A673 (cell line): ENCODE measurements around the gene RILPL2. TPM values are rescaled to one million over a fixed set of nuclear protein-coding genes. Genes with fewer than 3 reads are reported as not detected.
"Not testable (repeated sequence)": the region's sequence is repeated elsewhere in the genome, so short reads cannot be mapped to it uniquely, and the experiment has no call there.

ENCODE experiments used
- BruUV-seq: library from RNA; stranded (reverse); fragments of 400-500 nt; replicated peaks from 2 replicates; lab custom pipeline; 2021; lab: Mats Ljungman, UMichigan
- CTCF ChIA-PET: fragments of 300-600 bp; sonication (Branson Sonifier 250); formaldehyde crosslinking; loops from one replicate; lab custom pipeline; 2022; ENCODE audit warnings: antibody characterized with exemption; lab: Charles Lee
- POLR2A ChIA-PET: fragments of 300-600 bp; sonication (Branson Sonifier 250); formaldehyde crosslinking; loops from one replicate; lab custom pipeline; 2022; ENCODE audit warnings: antibody characterized with exemption; ENCODE audit not compliant: low non-redundant PET; lab: Charles Lee
- DNase-seq: peaks from one replicate; pipeline ENCODE4 v3.0.0-alpha.2; 2015; ENCODE audit warnings: low spot score
- H3K27ac ChIP-seq: fragments of 200-600 bp; sonication (generic); 2 replicates; pipeline ENCODE4 v1.5.1; 2016; ENCODE audit warnings: mixed run types, low read depth, mild to moderate bottlenecking, mixed read lengths, antibody characterized with exemption, low read length; ENCODE audit not compliant: poor library complexity, severe bottlenecking
- H3K27me3 ChIP-seq: fragments of 200-600 bp; sonication (generic); replicated peaks from 2 replicates; pipeline ENCODE4 v1.6.1; 2017; ENCODE audit warnings: mixed run types, low read depth, mild to moderate bottlenecking, mixed read lengths, antibody characterized with exemption, low read length; ENCODE audit not compliant: insufficient read depth, poor library complexity
- H3K36me3 ChIP-seq: fragments of 200-600 bp; sonication (generic); 2 replicates; pipeline ENCODE4 v1.6.1; 2016; ENCODE audit warnings: mixed run types, mild to moderate bottlenecking, mixed read lengths, antibody characterized with exemption, low read length; ENCODE audit not compliant: insufficient read depth, poor library complexity, severe bottlenecking
- H3K4me1 ChIP-seq: fragments of 200-600 bp; sonication (generic); 2 replicates; pipeline ENCODE4 v1.6.1; 2017; ENCODE audit warnings: mixed run types, mild to moderate bottlenecking, mixed read lengths, antibody characterized with exemption, low read length; ENCODE audit not compliant: insufficient read depth, poor library complexity, severe bottlenecking
- H3K4me3 ChIP-seq: fragments of 200-600 bp; sonication (generic); 2 replicates; pipeline ENCODE4 v1.5.1; 2016; ENCODE audit warnings: low read depth, mixed run types, mild to moderate bottlenecking, mixed read lengths, low read length; ENCODE audit not compliant: poor library complexity, severe bottlenecking
- H3K9me3 ChIP-seq: fragments of 200-600 bp; sonication (generic); 2 replicates; pipeline ENCODE4 v1.6.1; 2016; ENCODE audit warnings: mixed run types, low read depth, mild to moderate bottlenecking, mixed read lengths, antibody characterized with exemption, low read length; ENCODE audit not compliant: poor library complexity, severe bottlenecking
- EZH2 ChIP-seq: fragments of 200-600 bp; sonication (generic); IDR thresholded peaks from 2 replicates; pipeline ENCODE4 v1.6.1; 2017; ENCODE audit warnings: borderline replicate concordance, low read depth, mild to moderate bottlenecking, mixed read lengths, antibody characterized with exemption, low read length; ENCODE audit not compliant: poor library complexity, severe bottlenecking
- intact Hi-C: fragments of 100-400 bp; cut with micrococcal nuclease; formaldehyde crosslinking; loops from one replicate; pipeline ENCODE4 v1.10.0; 2022; ENCODE audit not compliant: unreplicated experiment
- total RNA-seq: library from RNA; stranded (reverse); gene quantifications from 2 replicates; pipeline ENCODE4 v1.2.3, GENCODE V29; 2021
- TF ChIP-seq, protein P1 (sequence below): fragments of 300-800, 200-600 bp; sonication (generic); conservative IDR thresholded peaks from 2 replicates; pipeline ENCODE4 v1.5.1; 2017; ENCODE audit warnings: low read depth, mild to moderate bottlenecking, antibody characterized with exemption, low read length, moderate library complexity, mixed read lengths

The RILPL2 gene
- total RNA-seq, 1 experiment from 2014 or later: 1.7 TPM

- no peak for DNase-seq
- POLR2A ChIA-PET: no interaction called here
- no TSS peak for BruUV-seq
- Histone ChIP-seq H3K4me3 (no peak overlapping the region), H3K9me3 (no peaks in the 10 kb centered on the region), H3K4me1 (no peaks in the 10 kb centered on the region), H3K36me3 (peaks cover 14% of the 10 kb centered on the region), H3K27ac (no peak overlapping the region), H3K27me3 (no peaks in the 10 kb centered on the region)
- CTCF ChIA-PET: interaction anchor here (0.7 kb wide), 1 partner anchor 232 kb away, joined by 7 read pairs; no protein-coding TSS in a partner anchor
- TF ChIP-seq EZH2: no peak
- TF ChIP-seq, protein P1, sequence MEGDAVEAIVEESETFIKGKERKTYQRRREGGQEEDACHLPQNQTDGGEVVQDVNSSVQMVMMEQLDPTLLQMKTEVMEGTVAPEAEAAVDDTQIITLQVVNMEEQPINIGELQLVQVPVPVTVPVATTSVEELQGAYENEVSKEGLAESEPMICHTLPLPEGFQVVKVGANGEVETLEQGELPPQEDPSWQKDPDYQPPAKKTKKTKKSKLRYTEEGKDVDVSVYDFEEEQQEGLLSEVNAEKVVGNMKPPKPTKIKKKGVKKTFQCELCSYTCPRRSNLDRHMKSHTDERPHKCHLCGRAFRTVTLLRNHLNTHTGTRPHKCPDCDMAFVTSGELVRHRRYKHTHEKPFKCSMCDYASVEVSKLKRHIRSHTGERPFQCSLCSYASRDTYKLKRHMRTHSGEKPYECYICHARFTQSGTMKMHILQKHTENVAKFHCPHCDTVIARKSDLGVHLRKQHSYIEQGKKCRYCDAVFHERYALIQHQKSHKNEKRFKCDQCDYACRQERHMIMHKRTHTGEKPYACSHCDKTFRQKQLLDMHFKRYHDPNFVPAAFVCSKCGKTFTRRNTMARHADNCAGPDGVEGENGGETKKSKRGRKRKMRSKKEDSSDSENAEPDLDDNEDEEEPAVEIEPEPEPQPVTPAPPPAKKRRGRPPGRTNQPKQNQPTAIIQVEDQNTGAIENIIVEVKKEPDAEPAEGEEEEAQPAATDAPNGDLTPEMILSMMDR: no peak
- intact Hi-C loops: no loop called here
Observed at GRCh38 chr12:123469978-123470377, 33.5 kb upstream of the RILPL2 start.

DNA sequence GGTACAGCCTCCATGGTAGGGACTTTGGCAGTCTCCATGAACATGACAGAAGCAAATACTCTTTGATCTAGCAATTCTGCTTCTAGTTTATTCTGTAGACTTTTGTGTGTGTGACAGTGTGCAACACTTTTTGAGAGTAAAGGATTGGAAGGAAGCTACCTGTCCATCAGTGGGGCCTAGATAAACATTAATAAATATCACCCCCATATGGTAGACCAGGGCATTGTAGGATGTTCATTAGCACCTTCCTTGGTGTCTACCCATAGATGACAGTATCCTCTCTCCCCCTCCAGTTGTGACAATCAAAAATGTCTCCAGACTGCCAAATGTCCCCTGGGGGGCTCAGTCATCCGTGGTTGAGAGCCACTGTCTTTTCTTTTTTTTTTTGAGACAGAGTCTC lies 32.3 kb upstream of the RILPL2 start:
- Histone ChIP-seq H3K27ac (no peak overlapping the region), H3K4me1 (no peaks in the 10 kb centered on the region), H3K27me3 (no peaks in the 10 kb centered on the region), H3K36me3 (peaks cover 14% of the 10 kb centered on the region), H3K9me3 (no peaks in the 10 kb centered on the region), H3K4me3 (no peak overlapping the region)
- peak; percentile 16 for DNase-seq
- CTCF ChIA-PET: interaction anchor here (0.7 kb wide), 1 partner anchor 137 kb away, joined by 6 read pairs; no protein-coding TSS in a partner anchor
- intact Hi-C loops: no loop called here
- BruUV-seq: no TSS peak
- POLR2A ChIA-PET: no interaction called here
- TF ChIP-seq, protein P1: 0 out of 2 replicates have a peak, but pooled peaks have one; percentile 14
- no peak for TF ChIP-seq EZH2

DNA sequence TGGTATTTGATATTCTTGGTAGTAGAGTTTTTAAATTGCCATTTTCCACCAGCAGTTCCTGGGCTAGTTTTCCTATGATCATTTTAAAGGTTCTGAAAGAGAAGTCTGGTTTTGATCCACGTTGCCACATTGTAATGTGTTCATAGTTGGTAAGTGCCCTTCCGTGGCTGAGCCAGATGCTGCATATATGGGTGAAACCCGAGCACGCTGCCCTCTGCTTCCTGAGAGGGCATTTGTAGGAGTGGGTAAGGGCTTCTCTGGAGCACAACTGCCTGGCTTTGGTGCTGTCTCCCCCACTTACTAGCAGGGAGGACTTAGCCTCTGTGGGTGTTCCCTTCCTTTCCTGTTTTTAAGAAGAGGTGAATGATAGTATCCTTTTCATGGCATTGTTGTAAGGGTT lies 28.6 kb upstream of the RILPL2 start:
- BruUV-seq: no TSS peak
- Histone ChIP-seq H3K4me3 (no peak overlapping the region), H3K27me3 (no peaks in the 10 kb centered on the region), H3K27ac (no peak overlapping the region), H3K36me3 (peaks cover 5% of the 10 kb centered on the region), H3K4me1 (peaks cover under 1% of the 10 kb centered on the region), H3K9me3 (no peaks in the 10 kb centered on the region)
- ChIA-PET POLR2A (no interaction called here), CTCF (no interaction called here)
- TF ChIP-seq, protein P1: no peak
- no peak for TF ChIP-seq EZH2
- no peak for DNase-seq
- intact Hi-C loops: no loop called here

DNA sequence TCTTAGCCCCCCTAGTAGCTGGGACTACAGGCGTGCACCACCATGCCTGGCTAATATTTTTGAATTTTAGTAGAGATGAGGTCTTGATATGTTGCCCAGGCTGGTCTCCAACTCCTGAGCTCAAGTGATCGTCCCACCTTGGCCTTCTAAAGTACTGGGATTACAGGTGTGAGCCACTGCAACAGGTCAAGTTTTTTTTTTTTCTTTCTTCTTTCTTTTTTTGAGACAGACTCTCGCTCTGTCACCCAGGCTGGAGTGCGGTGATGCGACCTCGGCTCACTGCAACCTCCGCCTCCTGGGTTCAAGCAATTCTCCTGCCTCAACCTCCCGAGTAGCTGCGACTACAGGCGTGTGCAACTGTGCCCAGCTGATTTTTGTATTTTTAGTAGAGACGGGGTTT lies 26.7 kb upstream of the RILPL2 start:
- H3K27me3 ChIP-seq, H3K36me3 ChIP-seq, H3K4me3 ChIP-seq, H3K9me3 ChIP-seq, BruUV-seq, intact Hi-C loops, H3K27ac ChIP-seq, DNase-seq, H3K4me1 ChIP-seq, CTCF ChIA-PET: not testable (repeated sequence)
- POLR2A ChIA-PET: interaction anchor here (0.7 kb wide), 1 partner anchor 112 kb away, joined by 14 read pairs; no protein-coding TSS in a partner anchor
